ENCODE measurements around the gene CDH1.
A peak's percentile ranks its signal among the peaks of the same experiment; 100 is the strongest.
"Not testable (repeated sequence)": the region's sequence is repeated elsewhere in the genome, so short reads cannot be mapped to it uniquely, and the experiment has no call there.

CDH1 gene

DNA sequence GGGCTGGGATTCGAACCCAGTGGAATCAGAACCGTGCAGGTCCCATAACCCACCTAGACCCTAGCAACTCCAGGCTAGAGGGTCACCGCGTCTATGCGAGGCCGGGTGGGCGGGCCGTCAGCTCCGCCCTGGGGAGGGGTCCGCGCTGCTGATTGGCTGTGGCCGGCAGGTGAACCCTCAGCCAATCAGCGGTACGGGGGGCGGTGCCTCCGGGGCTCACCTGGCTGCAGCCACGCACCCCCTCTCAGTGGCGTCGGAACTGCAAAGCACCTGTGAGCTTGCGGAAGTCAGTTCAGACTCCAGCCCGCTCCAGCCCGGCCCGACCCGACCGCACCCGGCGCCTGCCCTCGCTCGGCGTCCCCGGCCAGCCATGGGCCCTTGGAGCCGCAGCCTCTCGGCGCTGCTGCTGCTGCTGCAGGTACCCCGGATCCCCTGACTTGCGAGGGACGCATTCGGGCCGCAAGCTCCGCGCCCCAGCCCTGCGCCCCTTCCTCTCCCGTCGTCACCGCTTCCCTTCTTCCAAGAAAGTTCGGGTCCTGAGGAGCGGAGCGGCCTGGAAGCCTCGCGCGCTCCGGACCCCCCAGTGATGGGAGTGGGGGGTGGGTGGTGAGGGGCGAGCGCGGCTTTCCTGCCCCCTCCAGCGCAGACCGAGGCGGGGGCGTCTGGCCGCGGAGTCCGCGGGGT, at the start of gene CDH1:
Gene CDH1, plus strand, starts transcription at position 247 of the 684 bp plus-strand sequence. Its CDS starts 124 bp downstream, at position 371.
- DNase-seq (ENCODE audit: extremely low read depth in 1 of 2, low read depth in 1 of 2): no peak

- DNase-seq (ENCODE audit: extremely low read depth in 1 of 2, low read depth in 1 of 2): no peak
These were observed 47.2 kb upstream of the CDH1 start for GRCh38 chr16:68689921-68690320.

DNA sequence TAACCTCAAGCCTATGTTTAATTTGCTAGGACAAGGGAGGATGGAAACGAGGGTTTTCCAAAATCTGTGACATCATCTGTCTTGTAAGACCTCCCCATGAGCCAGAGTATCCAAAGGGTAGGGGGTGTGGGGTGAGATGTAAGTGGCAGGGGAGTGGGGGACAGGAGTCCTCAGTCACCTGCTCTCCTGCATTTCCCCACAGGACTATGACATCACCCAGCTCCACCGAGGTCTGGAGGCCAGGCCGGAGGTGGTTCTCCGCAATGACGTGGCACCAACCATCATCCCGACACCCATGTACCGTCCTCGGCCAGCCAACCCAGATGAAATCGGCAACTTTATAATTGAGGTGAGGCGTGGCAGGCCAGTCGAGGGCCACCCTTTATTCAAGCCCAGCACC, 41.5 kb upstream of the CDH1 start:
- DNase-seq (ENCODE audit: extremely low read depth in 1 of 2, low read depth in 1 of 2): no peak

DNA sequence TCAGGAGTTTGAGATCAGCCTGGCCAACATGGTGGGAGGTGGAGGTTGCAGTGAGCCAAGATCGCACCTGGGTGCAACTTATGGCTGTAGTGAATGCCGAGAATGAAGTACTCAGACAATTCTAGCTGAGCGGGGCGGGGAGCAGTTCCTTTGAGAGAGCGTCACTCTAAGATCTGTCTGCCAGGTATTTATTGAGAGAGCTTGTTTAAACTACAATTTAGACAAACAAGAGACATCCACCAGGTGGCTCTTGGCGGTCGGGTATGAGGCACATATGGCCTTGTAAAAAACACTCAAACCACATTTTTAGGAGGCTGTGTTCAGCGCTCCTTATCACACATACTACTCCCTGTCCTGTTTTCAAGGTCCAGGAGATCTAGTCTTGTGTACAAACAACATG, 40.6 kb upstream of the CDH1 start:
- no peak for DNase-seq (ENCODE audit: extremely low read depth in 1 of 2, low read depth in 1 of 2)

DNA sequence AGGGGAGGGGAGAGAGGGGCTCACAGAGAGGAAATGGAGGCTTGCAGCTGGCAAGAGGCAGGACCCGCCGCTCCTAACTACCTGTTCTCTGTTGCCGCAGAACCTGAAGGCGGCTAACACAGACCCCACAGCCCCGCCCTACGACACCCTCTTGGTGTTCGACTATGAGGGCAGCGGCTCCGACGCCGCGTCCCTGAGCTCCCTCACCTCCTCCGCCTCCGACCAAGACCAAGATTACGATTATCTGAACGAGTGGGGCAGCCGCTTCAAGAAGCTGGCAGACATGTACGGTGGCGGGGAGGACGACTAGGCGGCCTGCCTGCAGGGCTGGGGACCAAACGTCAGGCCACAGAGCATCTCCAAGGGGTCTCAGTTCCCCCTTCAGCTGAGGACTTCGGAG, 39.0 kb upstream of the CDH1 start:
- DNase-seq (ENCODE audit: extremely low read depth in 1 of 2, low read depth in 1 of 2): no peak

- DNase-seq (ENCODE audit: extremely low read depth in 1 of 2, low read depth in 1 of 2): no peak
These were observed 37.0 kb upstream of the CDH1 start for GRCh38 chr16:68700120-68700519.

GRCh38 chr16:68700831-68701230, 36.3 kb upstream of the CDH1 start:
- no peak for DNase-seq (ENCODE audit: extremely low read depth in 1 of 2, low read depth in 1 of 2)

DNA sequence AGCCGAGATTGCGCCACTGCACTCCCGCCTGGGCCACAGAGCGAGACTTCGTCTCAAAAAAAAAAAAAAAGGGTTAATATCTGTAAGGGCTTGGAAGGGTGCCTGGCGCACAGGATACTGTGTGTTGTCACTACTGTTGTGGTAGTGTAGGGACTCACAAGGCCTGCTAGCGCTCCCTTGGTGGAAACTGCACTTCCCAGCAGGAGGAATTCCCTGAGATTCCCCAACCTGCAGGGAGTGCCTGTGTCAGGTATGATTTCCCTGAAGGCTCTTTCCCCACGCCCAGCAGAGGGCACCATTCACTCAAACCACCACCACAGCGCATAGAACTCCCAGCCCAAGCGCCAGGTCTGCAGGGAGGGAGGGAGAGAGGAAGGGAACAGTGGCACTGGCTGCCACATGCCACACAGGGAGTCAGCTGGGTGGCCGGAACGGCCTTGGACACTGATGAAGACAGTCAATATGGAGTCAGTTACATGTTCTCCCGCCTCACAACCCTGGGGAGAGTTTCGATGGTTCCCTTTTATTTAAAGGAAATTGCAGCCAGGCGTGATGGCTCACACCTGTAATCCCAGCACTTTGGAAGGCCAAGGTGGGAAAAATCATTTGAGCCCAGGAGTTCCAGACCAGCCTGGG, 32.7 kb upstream of the CDH1 start:
- peak; percentile 28 to 42 for DNase-seq (ENCODE audit: extremely low read depth in 1 of 2, low read depth in 1 of 2)

DNA sequence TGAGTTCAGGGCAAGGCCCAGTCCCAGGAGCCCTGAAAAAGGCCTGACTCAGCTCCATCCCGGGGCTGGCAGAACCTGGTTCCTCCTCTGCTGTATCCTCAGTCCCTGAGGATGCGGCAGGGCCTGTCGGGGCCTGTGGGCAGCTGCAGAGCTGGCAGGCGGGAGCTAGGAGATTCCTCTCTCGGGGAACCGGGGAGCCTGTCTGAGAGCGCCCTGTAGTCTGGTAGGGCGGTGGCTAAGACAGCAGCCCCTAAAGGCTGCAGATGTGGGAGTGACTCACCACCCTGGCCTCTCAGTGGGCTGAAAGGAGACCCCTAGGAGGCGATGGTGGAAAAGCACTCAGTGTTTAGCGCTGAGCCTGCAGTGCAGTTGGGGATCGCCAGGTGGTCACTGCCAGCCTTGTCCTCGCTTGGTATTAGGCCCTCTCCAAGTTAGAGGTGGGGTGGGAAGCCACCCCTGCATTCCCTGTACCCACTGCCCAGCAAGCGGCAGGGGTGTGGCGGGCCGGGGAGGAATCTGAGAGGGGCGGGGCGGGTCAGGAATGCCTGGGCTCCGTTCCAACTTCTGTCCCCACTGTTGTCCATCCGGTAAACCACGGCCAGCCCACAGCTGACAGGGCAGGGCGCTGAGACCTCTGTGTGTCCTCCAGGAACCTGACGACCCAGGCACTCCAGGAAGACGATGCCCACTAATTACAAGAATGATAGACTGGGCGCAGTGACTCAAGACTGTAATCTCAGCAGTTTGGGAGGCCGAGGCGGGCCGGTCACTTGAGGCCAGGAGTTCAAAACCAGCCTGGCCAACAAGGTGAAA, 29.5 kb upstream of the CDH1 start:
- DNase-seq (ENCODE audit: extremely low read depth in 1 of 2, low read depth in 1 of 2): no peak

DNA sequence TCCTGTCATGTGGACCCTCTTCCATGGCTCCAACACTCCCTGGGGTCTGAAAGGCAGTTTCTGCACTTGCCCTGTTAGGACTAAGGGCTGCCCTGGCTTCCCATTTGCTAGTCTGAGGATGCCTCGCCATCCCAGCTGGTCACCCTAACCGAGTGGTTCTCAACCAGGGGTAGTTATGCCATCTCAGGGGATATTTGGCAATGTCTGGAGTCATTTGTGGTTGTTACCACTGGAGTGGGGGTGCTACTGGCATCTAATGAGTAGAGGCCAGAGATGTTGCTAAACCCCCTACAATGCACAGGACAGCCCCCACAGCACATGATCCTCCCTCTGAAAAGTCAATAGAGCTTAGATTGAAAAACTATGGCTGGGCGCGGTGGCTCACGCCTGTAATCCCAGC, 26.9 kb upstream of the CDH1 start:
- DNase-seq (ENCODE audit: extremely low read depth in 1 of 2, low read depth in 1 of 2): no peak

DNA sequence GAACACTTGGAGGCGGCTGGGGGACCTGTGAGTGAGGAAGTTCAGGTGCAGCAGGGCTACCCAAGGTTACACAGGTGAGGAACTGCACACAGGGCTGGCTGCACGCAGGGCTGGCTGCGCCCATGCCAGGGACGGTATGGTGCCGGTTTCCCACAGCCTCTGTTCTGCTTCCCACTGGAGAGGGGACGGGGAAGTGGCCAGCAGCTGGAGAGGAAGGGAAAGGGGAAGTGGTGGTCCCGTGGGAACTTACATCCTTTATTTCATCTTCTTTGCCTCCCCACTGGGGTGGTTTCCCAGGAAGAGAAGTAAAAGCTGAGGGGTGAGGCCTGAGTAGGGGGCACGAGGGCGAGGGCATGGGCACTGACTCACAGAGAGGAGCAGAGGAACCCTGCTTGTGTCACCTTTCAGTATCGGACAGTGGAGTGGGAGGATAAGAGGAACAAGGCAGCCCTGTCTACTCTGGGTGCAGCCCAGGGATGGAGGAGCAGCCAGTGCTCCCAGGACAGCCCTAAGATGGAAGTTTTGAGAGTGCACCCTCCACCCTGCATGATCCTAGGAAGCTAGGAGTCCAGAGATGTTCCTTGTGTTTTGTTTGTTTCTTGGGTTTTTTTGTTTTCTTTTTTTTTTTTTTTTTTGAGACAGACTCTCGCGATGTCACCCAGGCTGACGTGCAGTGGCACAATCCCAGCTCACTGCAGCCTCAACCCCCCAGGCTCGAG, 25.5 kb upstream of the CDH1 start:
- DNase-seq (ENCODE audit: extremely low read depth in 1 of 2, low read depth in 1 of 2): peak in 1 of 2 donors; percentile 11

GRCh38 chr16:68713361-68713760, 23.7 kb upstream of the CDH1 start:
- no peak for DNase-seq (ENCODE audit: extremely low read depth in 1 of 2, low read depth in 1 of 2)

DNA sequence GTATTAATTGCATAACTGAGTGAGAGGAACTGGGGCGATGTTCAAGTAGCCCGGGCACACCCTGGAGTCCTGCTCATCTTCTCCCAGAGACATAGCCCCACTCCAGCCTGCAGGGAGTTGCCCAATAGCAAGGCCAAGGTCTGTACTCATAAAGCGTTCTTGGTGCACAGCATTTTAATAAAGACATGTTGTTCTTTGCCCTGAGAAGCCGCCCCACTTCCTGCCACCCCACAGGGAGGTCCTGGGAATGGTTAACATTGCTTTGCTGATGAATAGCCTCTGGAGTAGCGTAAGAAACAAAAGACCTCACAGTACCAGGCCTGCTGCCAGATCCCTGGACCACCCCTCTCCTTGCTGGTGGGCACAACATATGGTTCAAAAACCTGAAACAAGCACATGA, 21.6 kb upstream of the CDH1 start:
- DNase-seq (ENCODE audit: extremely low read depth in 1 of 2, low read depth in 1 of 2): no peak

GRCh38 chr16:68716516-68716915, 20.6 kb upstream of the CDH1 start:
- not testable (repeated sequence) for DNase-seq (ENCODE audit: extremely low read depth in 1 of 2, low read depth in 1 of 2)

DNA sequence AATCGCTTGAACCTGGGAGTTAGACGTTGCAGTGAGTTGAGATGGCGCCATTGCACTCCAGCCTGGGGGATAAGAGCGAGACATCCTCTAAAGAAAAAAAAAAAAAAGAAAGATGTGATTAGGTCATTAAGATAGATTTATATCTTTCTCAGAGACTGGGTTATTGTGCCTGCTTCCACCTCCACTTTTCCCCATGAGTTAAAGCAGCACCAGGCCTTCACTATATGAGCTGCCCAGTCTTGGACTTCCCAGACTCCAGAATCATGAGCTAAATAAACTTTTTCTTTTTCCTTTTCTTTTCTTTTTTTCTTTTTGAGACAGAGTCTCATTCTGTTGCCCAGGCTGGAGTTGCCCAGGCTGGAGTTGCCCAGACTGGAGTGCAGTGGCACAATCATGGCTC, 19.4 kb upstream of the CDH1 start:
- no peak for DNase-seq (ENCODE audit: extremely low read depth in 1 of 2, low read depth in 1 of 2)

- no peak for DNase-seq (ENCODE audit: extremely low read depth in 1 of 2, low read depth in 1 of 2)
These were observed 18.5 kb upstream of the CDH1 start for GRCh38 chr16:68718590-68718989.

GRCh38 chr16:68719993-68720489, 17.1 kb upstream of the CDH1 start:
- DNase-seq (ENCODE audit: extremely low read depth in 1 of 2, low read depth in 1 of 2): no peak

DNA sequence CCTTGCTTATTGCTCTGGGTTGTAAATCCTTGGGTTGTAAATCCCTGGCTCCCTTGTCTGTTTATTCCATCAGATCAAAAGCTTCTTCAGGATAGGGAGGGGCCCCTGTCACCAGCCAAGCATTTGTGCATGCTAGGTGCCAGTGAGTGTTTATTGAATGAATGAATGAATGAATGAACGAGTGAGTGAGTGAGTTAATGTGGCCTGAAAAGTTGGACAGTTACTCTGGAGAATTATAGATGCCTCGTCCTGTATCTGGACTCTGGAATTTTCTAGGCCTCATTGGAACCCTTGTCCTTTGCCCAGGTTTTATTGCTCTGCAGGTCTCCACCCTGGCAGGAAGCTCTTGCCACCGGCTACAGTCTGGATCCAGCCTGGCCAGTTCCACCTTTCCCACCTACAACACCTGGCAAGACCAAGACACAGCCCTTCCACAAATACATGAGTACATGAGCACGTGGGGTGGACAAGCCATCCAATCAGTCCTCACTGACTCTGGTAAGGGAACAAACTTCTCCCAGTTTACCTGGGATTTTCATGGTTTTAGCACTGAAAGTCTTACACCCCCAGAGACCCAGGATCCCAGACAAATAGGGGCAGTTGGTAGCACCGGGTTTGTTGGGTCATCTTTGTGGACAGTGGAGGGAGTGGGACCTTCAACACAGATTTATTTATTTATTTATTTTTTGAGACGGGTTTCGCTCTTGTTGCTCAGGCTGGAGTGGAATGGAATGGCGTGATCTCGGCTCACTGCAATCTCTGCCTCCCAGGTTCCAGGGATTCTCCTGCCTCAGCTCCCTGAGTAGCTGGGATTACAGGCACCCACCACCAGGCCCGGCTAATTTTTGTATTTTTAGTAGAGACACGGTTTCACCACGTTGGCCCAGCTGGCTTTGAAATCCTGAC, 14.7 kb upstream of the CDH1 start:
- no peak for DNase-seq (ENCODE audit: extremely low read depth in 1 of 2, low read depth in 1 of 2)

- DNase-seq (ENCODE audit: extremely low read depth in 1 of 2, low read depth in 1 of 2): no peak
These were observed 12.3 kb upstream of the CDH1 start for GRCh38 chr16:68724797-68725196.

GRCh38 chr16:68728523-68728922, 8.6 kb upstream of the CDH1 start:
- DNase-seq (ENCODE audit: extremely low read depth in 1 of 2, low read depth in 1 of 2): no peak
